Measurements from ENCODE around the gene ZNF865.

- TF ChIP-seq CTCF (IDR thresholded peaks at IDR 0.05) = no peak
- no peak for TF ChIP-seq EZH2 (IDR thresholded peaks at IDR 0.05; ENCODE audit: borderline replicate concordance, insufficient read depth, low read depth, low read length, poor library complexity, severe bottlenecking)
Observed at GRCh38 chr19:55585658-55586339, 19.6 kb upstream of the ZNF865 start.
